HG03039 (cell line): ENCODE measurements around the gene FAM25A.

Experiments
- ATAC-seq: cut with Tn5 transposase; IDR thresholded peaks from one replicate; pipeline ENCODE4 v1.9.1; 2021; ENCODE audit warnings: mild to moderate bottlenecking, moderate library complexity; ENCODE audit not compliant: unreplicated experiment

The FAM25A gene

DNA sequence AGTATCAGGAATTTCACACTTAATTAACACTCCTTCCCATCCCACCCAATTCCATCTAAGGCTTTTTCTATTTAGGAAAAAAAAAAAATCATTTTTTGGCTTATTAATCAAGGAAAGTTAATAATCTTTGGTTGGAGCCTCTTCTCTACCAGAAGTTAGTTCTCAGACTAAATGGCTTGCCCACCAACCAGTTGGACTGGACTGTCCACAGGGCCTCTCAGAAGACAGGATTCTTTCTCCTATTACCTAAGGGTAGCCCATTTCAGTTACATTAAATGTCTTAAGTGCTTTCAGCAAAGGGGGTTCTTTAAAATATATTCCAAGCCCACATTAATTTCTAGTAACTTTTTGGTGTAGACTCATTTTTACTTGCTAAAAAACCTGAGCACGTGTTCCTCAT, 39.3 kb downstream of the FAM25A start:
- ATAC-seq: no peak

DNA sequence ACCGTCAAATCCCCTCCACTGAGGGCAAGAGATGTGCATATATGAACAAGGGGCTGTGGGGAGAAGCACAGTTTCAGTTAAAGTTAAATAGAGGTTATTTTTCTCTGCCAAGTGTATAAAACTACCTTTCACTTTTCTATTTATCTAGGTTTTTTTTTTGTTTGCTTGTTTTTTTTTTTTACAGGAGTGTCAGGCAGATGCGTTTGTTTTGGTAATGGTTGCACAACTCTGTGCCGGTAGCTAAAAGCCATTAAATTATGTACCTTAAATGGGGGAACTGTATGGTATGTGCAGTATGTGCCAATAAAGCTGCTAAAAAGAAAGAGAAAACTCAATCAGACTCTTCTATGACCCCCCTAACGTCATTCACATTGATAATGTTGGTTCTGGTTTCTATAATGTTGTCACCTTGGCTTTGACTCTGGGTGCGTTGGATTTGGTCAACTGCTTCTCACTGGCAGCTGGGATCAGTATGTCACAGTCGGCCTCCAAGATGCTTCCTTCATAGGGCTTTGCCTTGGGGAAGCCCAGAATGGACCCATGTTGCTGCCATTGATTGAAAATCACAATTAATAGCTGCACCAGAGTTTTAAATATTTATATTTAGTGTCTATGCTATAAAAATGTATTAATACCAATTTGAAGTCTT, 40.3 kb downstream of the FAM25A start:
- ATAC-seq: no peak

DNA sequence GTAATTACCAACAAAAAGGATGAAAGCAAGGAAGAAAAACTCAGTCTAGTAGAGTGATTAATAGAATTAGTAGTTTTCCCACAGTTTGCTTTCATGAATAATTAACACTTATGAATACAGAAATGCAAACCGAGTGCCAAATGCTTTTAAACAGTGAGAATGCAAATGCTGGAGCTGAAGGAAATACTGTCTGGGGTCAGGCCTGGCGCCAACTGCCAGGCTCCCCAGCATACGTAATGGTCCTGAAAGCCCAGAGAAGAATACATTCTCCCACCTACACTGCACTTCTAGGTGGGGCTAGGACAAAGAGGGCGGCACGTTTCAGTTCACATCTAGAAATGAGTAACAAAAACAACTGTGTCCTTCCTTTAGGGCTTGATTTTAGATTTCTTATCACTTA, 44.6 kb downstream of the FAM25A start:
- no peak for ATAC-seq

DNA sequence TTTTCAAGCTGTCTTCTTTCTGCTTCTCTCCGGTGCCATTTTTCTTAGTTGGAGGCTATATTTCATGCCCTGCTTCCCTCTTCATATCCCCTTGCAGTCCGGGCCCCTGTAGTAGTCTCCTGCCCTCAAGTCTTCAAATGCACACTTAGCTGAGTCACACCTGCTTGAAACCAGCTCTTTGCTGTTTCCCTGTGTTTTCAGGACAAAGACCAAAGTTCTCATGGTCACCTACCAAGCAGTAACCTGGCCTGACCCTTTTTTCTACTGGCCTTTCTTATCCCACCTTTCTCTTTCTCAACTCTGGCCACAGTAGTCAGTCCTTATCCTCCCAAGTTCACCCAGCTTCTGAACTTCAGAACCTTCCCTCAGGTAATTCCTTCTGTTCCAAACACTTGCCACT, 46.1 kb downstream of the FAM25A start:
- no peak for ATAC-seq

DNA sequence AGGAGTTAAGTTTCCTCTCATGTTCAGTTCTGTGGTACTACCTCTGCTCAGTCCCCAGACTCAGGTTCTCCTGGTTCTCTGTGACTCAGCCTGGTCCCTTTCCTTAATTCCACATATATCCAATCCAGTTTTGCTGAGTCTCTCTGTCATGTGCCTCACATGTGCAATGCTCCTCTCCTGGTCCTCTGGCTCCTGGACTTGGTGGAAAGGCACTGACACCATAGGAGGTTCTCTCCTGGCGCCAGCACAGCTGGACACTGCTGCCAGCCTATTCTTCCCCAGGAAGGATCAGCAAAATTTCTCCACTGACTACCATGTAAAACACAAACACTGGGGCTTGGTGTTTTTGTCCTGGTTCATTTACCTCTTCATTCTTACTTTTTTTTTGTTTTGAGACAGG, 46.8 kb downstream of the FAM25A start:
- ATAC-seq: no peak

DNA sequence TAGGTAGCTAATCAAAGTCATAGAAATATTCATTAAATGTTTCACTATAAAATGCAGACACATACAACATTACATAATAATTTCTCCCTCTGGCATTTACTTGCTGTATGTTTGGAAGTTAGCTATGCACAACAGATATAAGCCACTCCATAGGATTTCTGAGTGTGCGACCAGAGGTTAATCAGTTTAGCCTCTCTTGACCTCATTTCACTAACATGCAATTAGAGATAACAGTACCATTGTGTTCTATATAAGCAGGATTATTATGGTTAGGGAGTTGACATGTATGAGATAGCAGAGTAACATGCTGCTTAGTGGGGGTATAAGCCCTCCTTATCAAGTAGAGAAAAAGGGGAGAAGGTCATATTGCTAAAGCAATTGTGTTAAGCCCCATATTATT, 48.2 kb downstream of the FAM25A start:
- no peak for ATAC-seq

DNA sequence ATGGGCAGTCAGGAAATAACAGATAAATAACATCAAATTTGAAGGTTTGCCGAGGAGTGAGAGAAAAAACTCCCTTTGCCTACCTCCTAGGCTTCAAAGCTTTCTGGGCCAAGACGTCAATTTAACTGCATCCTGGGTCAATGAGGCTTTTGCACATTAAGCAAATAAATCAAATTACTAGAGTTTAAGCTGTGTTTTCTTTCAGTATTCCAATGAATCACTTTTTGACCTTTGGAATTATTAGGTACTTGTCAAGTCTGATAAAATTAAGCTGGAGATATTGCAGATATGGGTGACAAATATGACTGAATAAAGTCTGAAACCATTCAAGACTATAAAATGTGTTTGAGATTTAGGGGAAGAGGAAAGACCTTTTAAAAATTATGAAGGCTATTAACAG, 52.4 kb downstream of the FAM25A start:
- no peak for ATAC-seq
